Thyroid gland (tissue), 4 donors: Measurements from ENCODE around the gene HHIPL2.

Experiments used
- CTCF ChIP-seq, 6 experiments: fragments of 200-600 bp in 3 of 6; fragments of 450-650 bp in 3 of 6; sonication (generic) in 3 of 6; IDR thresholded peaks; one replicate each; pipeline ENCODE4 v1.5.1; 2016 to 2019; ENCODE audit warnings: antibody characterized with exemption in 6 of 6, mild to moderate bottlenecking in 2 of 6, inconsistent platforms in 1 of 6, moderate library complexity in 1 of 6
- POLR2A ChIP-seq, 2 donors: fragments of 450-650 bp; IDR thresholded peaks; one replicate each; pipeline ENCODE4 v1.6.1; 2017; ENCODE audit warnings: antibody characterized with exemption in 2 of 2, mild to moderate bottlenecking in 2 of 2, moderate library complexity in 1 of 2

GRCh38 chr1:222589462-222590302 is 41.8 kb upstream of the HHIPL2 start, which contains the start of gene TAF1A:
- no peak for TF ChIP-seq CTCF (IDR thresholded peaks at IDR 0.05)
- TF ChIP-seq POLR2A (IDR thresholded peaks at IDR 0.05) = peak in 1 of 2 donors; percentile 59
